Esophagus (tissue), 2 donors: Measurements from ENCODE around the gene SPTBN2. TPM values are rescaled to one million over a fixed set of nuclear protein-coding genes. Genes with fewer than 3 reads are reported as not detected.

ENCODE experiments used
- H3K27ac ChIP-seq, 2 donors: one replicate each; pipeline ENCODE4 v1.5.1; 2013; ENCODE audit warnings: low read depth in 2 of 2, mild to moderate bottlenecking in 2 of 2, inconsistent platforms in 1 of 2, low read length in 1 of 2, moderate library complexity in 1 of 2
- H3K27me3 ChIP-seq, 2 donors: one replicate each; pipeline ENCODE4 v1.6.1; 2013; ENCODE audit warnings: low read length in 2 of 2, control low read depth in 1 of 2, mild to moderate bottlenecking in 1 of 2; ENCODE audit not compliant: insufficient read depth in 2 of 2, control insufficient read depth in 1 of 2
- H3K36me3 ChIP-seq, 2 donors: one replicate each; pipeline ENCODE4 v1.6.1; 2013; ENCODE audit warnings: low read length in 1 of 2; ENCODE audit not compliant: control insufficient read depth in 2 of 2, insufficient read depth in 2 of 2
- H3K4me1 ChIP-seq, 2 donors: one replicate each; pipeline ENCODE4 v1.6.1; 2013; ENCODE audit warnings: low read length in 1 of 2; ENCODE audit not compliant: control insufficient read depth in 2 of 2, insufficient read depth in 2 of 2
- H3K4me3 ChIP-seq, 2 donors: one replicate each; pipeline ENCODE4 v1.5.1; 2013; ENCODE audit warnings: low read length in 2 of 2, mild to moderate bottlenecking in 2 of 2, low read depth in 1 of 2, moderate library complexity in 1 of 2
- H3K9me3 ChIP-seq, 2 donors: one replicate each; pipeline ENCODE4 v1.6.1; 2013; ENCODE audit warnings: mild to moderate bottlenecking in 2 of 2, low read depth in 1 of 2, low read length in 1 of 2, moderate library complexity in 1 of 2; ENCODE audit not compliant: control insufficient read depth in 2 of 2, insufficient read depth in 1 of 2
- WGBS, 2 donors: extraction: QIAGEN DNeasy Blood & Tissue Kit; methylation state at CpG; one replicate each; pipeline ENCODE4 v1.1.7; 2013; 5-methylcytosine and 5-hydroxymethylcytosine counted together
- polyA plus RNA-seq, 2 donors: library from polyadenylated mRNA; stranded (reverse); fragments of 200-250 nt; gene quantifications; one replicate each; pipeline ENCODE4 v1.2.3, GENCODE V29; 2013
- donor health status: healthy with polysubstance abuse.
- donor health status: Bipolar disorder and iron deficiency.

The SPTBN2 gene
- polyA plus RNA-seq, 2 donors, result 61.3 to 63.4 TPM

GRCh38 chr11:66745356-66746235 lies 16.6 kb upstream of the SPTBN2 start:
- Histone ChIP-seq H3K36me3 (no peaks in the 10 kb centered on the region), H3K4me3 (peak overlapping the region; percentile 73 to 76), H3K27me3 (no peaks in the 10 kb centered on the region), H3K9me3 (no peaks in the 10 kb centered on the region), H3K4me1 (peaks cover 3% of the 10 kb centered on the region in 2 donors), H3K27ac (peak overlapping the region; percentile 99)
- WGBS, 2 donors, result 47% methylated on average over 43 to 45 of the region's 45 CpGs

GRCh38 chr11:66744485-66745355 lies 15.7 kb upstream of the SPTBN2 start:
- Histone ChIP-seq H3K4me3 (peak overlapping the region; percentile 73 to 76), H3K4me1 (peaks cover 3% of the 10 kb centered on the region in 2 donors), H3K9me3 (no peaks in the 10 kb centered on the region), H3K36me3 (no peaks in the 10 kb centered on the region), H3K27ac (peak overlapping the region; percentile 99), H3K27me3 (no peaks in the 10 kb centered on the region)
- WGBS, 2 donors, result 0 to 1% methylated on average over 66 to 95 of the region's 95 CpGs

DNA sequence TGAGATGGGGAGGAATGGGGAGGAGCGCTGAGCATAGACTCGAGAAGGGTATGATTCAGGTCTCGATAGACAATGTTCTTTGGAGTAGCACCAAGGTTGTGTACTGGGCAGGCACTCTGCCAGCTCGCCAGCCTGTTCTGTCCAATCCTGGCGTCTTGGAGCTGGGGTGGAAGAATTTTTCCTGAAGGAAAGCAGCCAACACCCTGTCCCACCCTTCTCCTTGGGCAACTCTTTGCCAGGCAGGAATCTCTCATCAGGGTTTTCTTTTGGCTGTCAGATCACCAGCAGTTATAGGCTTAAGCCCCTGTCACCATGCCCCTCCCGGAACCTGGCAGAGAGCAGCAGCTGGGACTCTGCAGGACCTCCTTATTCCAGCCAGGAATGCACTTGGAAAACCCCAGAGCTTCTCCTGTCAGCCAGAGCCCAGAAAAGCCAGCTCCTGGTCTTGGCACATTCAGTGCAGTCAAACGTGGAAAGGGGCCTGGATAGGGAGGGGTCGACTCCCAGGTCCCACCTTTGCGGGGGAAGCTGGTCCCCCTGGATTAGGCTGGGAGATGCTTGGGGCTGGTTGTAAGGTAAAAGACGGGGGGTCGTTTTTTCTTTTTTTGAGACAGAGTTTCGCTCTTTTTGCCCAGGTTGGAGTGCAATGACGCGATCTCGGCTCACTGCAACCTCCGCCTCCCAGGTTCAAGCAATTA lies 14.4 kb upstream of the SPTBN2 start:
- Histone ChIP-seq H3K4me3 (peak overlapping the region in 1 of 2 donors; percentile 4), H3K4me1 (peaks cover 3% of the 10 kb centered on the region in 2 donors), H3K9me3 (no peaks in the 10 kb centered on the region), H3K27me3 (no peaks in the 10 kb centered on the region), H3K36me3 (no peaks in the 10 kb centered on the region), H3K27ac (peak overlapping the region; percentile 58 to 99)
- WGBS, 2 donors, result 52 to 69% methylated on average over 16 of the region's 16 CpGs

DNA sequence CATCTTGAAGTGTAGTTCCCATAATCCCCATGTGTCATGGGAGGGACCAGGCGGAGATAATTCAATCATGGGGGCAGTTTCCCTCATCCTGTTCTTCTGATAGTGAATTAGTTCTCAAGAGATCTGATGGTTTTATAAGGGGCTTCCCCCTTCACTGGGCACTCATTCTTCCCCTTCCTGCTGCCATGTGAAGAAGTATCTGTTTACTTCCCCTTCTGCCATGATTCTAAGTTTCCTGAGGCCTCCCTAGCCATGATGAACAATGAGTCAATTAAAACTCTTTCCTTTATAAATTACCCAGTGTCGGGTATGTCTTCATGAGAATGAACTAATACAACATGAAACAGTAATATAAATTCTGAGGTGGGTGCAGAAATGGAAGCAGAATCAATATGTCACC lies 12.1 kb upstream of the SPTBN2 start:
- 86 to 89% methylated on average over 2 of the region's 2 CpGs for WGBS, 2 donors

DNA sequence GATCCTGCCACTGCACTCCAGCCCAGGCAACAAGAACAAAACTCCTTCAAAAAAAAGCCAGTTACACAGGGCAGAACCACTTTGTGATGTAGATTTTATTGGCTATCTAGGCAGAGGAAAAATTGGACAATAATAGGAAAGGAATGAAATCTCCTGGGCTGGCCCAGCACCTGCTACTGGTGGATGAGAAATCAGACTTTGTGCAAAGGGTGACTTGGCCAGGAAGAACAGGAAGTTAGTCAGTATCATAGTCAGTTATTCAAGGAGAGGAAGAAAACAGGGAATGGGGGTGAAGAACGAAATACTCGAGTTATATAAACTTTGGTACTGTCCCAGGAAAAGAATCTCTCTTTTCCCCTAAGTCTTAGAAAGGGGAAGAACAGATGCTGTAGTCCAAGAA lies 11.0 kb upstream of the SPTBN2 start:
- Histone ChIP-seq H3K27ac (no peak overlapping the region), H3K36me3 (no peaks in the 10 kb centered on the region), H3K4me3 (no peak overlapping the region), H3K27me3 (no peaks in the 10 kb centered on the region), H3K9me3 (no peaks in the 10 kb centered on the region), H3K4me1 (peaks cover 0 to 3% of the 10 kb centered on the region in 2 donors)
- WGBS, 2 donors, result 66 to 71% methylated on average over 2 of the region's 2 CpGs

More for the DNA sequence above, 12.1 kb upstream of the SPTBN2 start:
- Histone ChIP-seq H3K27me3 (no peaks in the 10 kb centered on the region), H3K9me3 (no peaks in the 10 kb centered on the region), H3K4me3 (no peak overlapping the region), H3K4me1 (peaks cover 0 to 3% of the 10 kb centered on the region in 2 donors), H3K36me3 (no peaks in the 10 kb centered on the region), H3K27ac (no peak overlapping the region)

DNA sequence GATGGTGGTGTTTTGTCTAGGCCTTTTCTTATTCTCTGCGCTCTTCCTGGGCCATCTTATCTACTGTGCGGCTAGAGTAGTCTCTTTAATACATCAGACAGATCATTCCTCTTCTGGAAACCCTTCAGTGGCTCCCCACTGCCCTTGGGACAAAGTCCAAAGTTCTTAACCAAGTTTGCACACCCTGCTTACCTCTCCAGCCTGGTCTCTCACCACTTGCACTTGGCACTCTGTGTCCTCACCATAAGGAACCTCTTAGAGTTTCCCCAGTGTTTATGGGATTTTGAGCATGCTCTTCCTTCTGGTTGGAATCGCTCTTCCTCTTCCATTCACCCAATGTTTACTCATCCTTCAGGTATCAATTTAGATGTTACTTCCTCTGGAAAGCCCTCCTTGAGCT lies 5.2 kb upstream of the SPTBN2 start:
- Histone ChIP-seq H3K4me1 (no peaks in the 10 kb centered on the region), H3K36me3 (no peaks in the 10 kb centered on the region), H3K27me3 (no peaks in the 10 kb centered on the region), H3K4me3 (no peak overlapping the region), H3K9me3 (no peaks in the 10 kb centered on the region), H3K27ac (no peak overlapping the region)
- WGBS, 2 donors, result 95 to 96% methylated on average over 3 of the region's 3 CpGs

- WGBS, 2 donors, result 90 to 94% methylated on average over 4 of the region's 4 CpGs
Observed at GRCh38 chr11:66729447-66729846, 431 bp upstream of the SPTBN2 start.

GRCh38 chr11:66728038-66728692 lies 851 bp downstream of the SPTBN2 start:
- Histone ChIP-seq H3K27ac (no peak overlapping the region), H3K9me3 (no peaks in the 10 kb centered on the region), H3K4me3 (peak overlapping the region; percentile 62 to 88), H3K36me3 (no peaks in the 10 kb centered on the region), H3K4me1 (peaks cover 0 to 2% of the 10 kb centered on the region in 2 donors), H3K27me3 (no peaks in the 10 kb centered on the region)
- WGBS, 2 donors, result 1% methylated on average over 36 to 114 of the region's 114 CpGs

More at GRCh38 chr11:66729447-66729846, 431 bp upstream of the SPTBN2 start:
- peaks cover 0 to 2% of the 10 kb centered on the region in 2 donors for H3K4me1 ChIP-seq
- H3K9me3 ChIP-seq, result no peaks in the 10 kb centered on the region
- H3K27ac ChIP-seq, result no peak overlapping the region
- no peaks in the 10 kb centered on the region for H3K27me3 ChIP-seq
- H3K36me3 ChIP-seq, result no peaks in the 10 kb centered on the region
- H3K4me3 ChIP-seq, result no peak overlapping the region
